NCI-H2107 (cell line): Measurements from ENCODE around the gene CYP39A1.

Source experiments
- DNase-seq: peaks from one replicate; lab custom pipeline; 2025; lab: John Stamatoyannopoulos, UW

CYP39A1 gene

GRCh38 chr6:46590765-46591164 is 61.9 kb downstream of the CYP39A1 start:
- no peak for DNase-seq

DNA sequence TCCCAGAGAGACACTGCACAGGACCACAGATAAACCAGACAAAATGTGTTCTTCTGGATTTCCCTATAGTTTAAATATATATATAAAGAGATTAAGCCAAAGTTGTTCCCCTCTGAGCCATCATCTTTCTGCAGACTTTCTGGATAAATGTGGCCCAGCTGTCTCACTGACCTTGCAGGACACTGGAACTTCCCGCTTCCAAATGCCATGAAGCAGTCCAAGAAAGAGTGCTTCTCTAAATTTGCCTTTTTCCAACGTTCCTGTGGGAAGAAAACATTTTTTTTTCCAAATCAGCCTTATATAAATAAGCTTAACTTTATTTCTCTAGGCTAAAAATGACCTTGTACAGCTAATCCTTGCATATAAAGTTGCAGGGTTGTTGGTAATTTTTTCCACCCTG is 65.7 kb downstream of the CYP39A1 start:
- no peak for DNase-seq

DNA sequence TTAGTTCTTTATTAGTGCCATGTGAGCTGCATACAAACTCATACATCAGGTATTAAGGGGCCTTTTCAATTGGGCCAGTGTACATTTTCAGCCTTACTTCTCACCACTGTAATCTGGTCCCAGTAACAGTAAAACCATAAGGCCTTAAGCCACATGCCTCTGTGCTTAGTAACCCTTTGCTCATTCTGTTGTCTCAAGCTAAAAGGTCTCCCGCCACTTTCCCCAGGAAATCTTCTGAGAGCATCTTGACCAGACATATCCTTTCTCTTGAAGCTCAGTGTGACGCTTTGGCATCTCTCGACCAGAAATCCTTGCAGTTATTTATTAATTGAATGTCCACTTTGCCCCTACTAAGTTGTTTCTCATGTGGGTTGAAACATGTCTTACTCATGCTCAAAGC is 68.0 kb downstream of the CYP39A1 start:
- DNase-seq, result no peak

DNA sequence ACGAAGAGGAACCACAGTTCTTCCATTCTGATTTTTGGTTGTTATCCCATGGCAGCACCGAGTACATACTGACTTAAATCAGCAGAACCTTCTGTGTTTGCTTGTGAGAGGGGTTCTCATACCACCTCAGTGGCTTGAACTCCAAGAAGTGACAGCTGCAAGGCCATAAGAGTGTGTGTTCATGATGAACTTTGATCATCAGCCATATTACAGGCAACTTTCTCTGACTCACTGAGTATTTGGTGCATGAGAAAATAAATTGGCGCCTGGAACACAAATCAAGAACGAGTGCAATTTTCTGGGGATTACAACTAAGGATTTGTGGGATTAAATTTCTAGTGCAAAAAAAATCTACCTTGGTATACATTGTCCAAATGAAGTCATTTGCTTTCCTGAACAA is 68.9 kb downstream of the CYP39A1 start:
- DNase-seq, result no peak

DNA sequence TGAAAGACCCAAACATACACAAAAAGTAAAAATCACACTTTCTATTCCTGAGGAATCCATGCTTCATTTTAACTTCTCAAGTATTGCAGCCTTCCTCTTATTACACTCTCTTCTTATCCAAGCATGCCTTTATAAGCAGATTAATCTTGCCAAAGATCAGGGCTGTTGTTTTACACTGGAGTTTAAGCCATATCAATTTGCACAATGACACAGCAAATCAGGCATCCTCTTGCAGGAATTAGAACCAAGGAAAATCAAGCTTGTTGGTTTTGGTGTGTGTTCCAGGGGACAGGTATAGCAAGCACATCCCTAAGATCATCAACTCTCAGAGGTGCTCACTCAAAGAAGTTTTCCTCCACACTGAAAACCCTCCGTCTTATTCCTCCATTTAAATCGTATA is 69.5 kb downstream of the CYP39A1 start:
- DNase-seq, result no peak

DNA sequence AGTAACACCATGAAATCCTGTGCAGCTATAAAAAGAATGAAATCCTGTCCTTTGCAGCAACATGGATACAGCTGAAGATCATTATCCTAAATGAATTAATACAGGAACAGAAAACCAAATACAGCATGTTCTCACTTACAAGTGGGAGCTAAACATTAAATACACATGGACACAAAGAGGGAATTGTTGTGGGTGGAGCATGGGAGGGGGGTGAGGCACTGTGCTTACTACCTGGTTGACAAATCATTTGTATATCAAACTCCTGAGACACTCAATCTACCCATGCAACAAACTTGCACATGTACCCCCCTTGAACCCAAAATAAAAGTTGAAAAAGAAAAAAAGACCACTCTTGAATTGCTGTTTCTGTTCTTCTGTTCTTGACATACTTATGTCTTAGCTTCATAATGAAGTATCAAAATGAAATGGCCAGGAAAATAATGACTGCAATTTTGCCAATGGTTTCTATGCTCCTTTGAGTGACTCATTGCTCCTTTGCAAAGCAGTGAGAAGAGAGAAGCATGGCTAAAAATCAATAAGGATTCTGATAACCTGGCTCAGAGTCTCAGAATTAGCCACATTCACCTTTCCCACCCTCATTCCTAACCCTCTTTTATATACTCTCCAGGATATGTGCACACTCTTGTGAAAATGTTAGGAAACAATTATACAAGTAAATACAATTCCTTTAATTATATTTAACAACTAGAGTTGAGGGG is 71.0 kb downstream of the CYP39A1 start:
- no peak for DNase-seq

GRCh38 chr6:46575530-46575929 is 77.1 kb downstream of the CYP39A1 start:
- no peak for DNase-seq

GRCh38 chr6:46573140-46573539 is 79.5 kb downstream of the CYP39A1 start:
- DNase-seq, result no peak

DNA sequence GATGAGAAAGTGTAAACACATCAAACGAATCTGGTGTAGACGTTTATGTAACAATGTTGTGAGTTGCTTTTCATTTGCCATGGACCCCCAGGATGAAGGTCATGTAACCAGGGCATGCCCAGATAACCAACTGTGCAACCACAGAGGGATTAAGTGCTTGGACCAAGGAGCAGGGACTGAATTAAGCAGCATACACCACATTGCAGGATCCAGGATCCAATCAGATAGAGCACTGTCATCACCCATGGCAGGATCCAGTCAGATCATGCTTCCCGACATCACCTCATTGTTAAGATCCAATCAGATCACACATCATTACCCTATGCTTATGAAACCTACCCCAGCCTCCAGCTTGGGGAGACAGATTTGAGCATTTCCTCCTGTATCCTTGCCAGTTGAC is 87.1 kb downstream of the CYP39A1 start:
- no peak for DNase-seq

GRCh38 chr6:46563924-46564323 is 88.7 kb downstream of the CYP39A1 start:
- no peak for DNase-seq

DNA sequence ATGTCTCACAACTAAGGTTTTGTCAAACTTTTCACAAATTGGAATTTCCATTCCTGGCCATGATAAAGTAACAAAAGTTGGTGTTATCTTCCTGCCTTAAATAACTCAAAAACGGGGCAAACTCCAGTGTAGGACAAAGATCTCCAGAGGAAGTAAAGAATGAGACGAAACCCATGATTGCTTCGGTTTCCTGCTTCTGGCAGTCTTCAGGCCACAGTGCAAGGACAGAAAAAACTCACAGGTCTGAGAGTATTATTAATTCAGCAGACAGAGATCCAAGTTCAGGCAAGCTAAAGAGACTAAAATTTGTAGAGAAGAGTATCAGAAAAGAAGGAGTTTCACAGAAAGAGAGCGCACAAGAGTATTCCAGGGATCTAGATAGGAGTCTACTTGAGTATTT is 96.6 kb downstream of the CYP39A1 start:
- DNase-seq, result no peak

DNA sequence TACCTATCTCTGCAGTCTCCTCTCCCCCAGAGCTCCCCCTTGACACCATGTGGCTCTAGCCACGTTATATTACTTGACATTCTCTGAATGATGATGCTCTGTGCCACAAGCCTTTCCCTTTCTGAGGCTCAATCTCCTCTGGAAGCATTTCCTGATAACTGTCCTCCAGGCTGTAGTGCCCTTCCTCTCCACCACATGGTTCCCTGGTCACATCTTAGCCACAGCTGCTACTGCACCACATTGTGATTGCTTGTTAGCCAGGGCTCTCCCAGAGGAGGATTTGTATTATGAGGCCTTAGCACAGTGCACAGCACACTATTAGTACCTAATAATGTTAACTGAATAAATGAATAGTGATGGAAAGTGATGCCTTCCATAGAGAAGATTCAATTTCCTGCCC is 97.5 kb downstream of the CYP39A1 start:
- DNase-seq, result no peak

GRCh38 chr6:46549155-46549554 is 103.5 kb downstream of the CYP39A1 start:
- no peak for DNase-seq

- no peak for DNase-seq
Measured at GRCh38 chr6:46541556-46541955, 111.1 kb downstream of the CYP39A1 start.

DNA sequence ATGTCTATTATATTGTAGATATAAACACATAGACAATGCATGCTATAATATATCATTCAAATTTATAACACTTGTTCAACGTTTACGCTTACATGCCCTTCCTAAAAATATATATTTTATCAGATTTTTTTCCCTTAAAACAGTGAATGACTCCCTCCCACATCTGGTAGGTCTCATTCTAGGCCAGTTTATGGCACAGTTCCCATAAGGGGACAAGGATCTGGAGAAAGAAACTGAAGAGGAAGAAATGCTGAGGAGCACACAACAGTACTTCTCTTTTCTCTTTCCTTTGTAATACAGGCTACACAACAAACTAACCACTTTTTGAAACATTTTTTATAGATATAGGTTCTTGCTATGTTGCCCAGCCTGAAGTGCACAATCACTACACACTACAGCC is 112.8 kb downstream of the CYP39A1 start:
- no peak for DNase-seq

DNA sequence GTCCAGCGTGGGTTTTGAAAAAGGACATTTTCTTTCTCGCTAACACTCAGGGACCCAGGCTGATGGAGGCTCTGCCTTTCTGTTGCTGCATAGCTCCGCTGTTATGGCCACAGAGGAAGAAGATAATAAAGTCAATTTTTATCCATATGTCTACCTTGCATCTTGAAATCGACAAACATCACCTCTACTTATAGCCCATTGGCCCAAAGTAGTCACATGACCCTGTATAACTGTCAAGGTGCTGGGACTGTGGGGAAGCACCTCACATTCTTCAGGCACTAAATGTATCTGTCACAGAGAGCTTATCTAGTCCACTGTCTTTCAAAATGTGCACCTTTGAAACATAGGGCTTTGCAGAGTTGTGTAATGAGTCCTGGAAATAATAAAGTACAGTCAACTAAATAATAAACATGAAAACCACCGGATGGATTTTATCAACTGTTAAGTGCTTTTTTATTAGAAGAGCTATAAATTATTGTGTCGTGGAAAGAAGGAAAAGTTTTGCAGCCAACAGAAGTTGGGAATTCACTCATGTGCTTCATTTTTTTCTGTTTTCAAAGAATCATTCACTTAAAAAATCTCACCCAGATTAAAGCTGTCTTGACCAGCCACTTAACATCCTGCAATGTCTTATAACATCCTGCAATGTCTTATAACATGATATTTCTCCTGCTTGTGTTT is 113.7 kb downstream of the CYP39A1 start:
- no peak for DNase-seq

- no peak for DNase-seq
Measured at GRCh38 chr6:46530896-46531295, 121.7 kb downstream of the CYP39A1 start.

DNA sequence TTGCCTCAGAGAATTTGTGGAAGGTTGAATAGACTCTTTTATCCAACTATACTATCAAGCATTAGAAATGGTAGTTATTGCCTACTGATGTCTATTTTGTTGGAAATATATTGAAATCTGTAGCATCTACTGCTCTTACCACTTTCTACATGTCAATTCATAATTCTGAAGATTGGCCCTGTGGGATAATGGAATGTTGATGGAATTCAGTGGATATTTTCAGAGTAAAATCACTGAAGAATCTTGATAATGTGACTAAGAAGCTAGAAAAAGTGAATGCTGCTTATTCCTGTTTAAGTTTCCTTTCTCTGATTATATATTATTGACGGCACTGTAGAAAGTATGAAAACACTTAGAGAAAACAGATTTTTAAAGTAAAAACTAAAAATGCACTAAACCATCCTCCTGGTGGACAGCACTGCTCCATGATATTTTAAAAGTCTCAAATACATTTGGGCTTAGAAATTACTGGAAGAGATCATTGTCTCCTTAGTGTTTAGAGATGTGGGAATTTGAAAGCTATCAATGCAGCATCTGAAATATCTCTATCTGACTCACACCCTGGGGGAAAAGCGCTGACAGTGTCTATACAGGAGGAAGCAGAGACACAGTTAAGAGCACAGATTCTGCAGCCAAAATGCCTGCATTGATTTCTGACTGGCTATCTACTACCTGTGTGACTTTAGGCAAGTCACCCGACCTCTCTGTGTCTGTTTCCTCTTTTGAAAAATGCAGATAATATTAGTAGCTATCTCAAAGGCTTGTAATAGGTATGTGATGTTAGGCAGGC is 123.5 kb downstream of the CYP39A1 start:
- DNase-seq, result no peak

DNA sequence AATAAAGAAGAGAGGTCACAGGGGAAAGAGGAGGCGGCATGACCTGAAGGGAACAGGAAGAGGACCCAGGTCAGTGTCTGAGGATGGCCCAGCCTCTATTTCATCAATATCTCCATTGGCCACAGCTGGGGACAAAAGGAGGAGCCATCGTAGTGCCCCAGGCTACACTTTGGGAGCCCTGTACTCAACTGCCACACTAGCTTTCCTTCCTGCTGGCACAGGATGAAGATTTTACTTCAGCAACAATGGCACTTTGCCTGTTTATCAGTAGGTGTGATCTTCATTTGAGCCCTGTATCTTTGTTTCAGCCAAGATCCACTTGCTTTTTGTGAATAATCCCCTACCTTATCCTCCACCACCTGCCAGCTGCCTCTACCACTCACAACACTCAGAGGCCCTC is 126.0 kb downstream of the CYP39A1 start:
- DNase-seq, result no peak

GRCh38 chr6:46525583-46525982 is 127.0 kb downstream of the CYP39A1 start:
- DNase-seq, result no peak

DNA sequence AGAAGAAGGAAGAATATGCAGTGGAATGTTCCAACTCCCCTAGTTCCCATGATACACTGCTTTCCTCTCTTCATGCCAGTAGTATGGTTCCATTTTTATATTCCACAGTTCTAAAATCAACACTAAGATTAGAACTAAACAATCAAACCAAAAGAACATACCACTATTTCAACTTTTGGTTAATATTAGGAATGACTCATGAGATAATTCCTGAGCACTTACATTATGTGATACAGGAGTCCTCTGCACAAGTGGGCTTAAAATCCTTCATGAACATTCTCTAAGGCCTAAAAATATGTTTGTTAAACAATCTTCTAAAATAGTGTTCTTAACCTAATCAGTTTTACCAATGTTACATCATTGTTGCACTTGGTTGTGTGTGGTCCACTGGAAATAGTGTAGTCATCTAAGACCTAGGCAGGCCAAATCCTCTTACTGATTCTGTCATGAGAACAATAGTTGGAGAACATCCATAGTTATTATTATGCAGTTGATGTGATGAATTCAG is 131.1 kb downstream of the CYP39A1 start:
- DNase-seq, result no peak

GRCh38 chr6:46517202-46517601 is 135.4 kb downstream of the CYP39A1 start:
- DNase-seq, result no peak

GRCh38 chr6:46513533-46513932 is 139.1 kb downstream of the CYP39A1 start:
- DNase-seq, result no peak
